GDM1 (cell line): ENCODE results near the gene AP3M1.

ENCODE experiments used
- DNase-seq: peaks from one replicate; lab custom pipeline; 2025; lab: John Stamatoyannopoulos, UW

AP3M1 gene

GRCh38 chr10:74114041-74114448 lies 36.6 kb downstream of the AP3M1 start:
- DNase-seq: no peak

DNA sequence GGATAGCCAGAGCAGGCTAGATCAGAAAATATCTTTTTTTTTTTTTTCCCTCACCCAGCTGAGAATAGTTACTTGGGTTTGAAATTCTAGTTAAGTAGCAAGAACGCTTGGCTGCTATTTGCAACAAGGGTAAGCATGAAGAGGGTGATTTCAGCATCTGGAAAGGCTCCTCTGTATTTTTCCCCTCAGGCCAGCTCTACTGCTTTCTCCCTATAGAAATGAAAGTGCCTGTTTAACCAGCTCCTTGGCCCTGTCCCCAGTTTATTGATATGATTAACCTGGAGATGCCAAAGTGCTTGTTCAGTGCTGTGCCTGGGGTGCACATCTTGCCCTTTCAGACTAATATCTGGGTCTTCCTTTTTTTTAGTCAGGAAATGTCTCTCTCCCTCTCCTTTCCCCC lies 37.1 kb downstream of the AP3M1 start:
- no peak for DNase-seq

GRCh38 chr10:74111799-74112198 lies 38.8 kb downstream of the AP3M1 start:
- no peak for DNase-seq

DNA sequence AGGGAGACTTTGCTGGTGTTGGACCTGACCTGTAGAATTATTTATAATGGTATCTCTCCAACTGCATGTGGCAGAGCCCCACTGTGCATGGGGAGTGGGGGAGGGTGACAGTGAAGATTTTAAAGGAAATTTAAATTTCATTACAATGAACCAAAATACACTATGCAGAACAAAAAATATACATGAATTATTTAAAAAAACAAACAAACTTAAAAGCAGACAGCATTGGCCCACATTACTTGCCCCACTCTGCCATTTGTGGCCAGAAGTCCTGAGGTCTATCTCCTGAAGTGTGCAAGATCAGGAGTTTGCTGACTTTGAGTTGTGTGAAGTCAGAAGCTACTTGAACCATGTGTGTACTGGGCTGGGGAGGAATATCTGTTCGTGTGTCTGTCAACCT lies 40.5 kb downstream of the AP3M1 start:
- DNase-seq: no peak

DNA sequence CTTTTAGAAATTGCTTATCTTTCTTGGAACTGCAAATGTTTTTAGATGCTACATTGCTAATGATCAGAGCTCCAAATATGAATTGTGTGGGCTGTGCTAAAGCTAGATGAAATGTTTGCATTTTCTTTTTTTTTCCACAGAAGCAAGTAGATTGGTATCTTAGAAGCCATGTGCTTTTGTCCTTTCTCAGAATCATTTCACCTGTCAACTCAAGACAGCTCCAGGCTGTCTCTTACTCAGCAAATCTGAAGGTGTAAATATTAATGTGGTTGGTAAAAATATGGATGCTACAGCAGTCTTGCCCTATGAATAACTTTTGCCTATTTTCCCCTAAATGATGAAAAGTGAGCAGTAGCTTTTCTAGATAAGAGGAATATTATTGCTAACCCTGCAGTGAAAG lies 41.2 kb downstream of the AP3M1 start:
- no peak for DNase-seq

- no peak for DNase-seq
These were observed 43.2 kb downstream of the AP3M1 start for GRCh38 chr10:74107391-74107790.

- no peak for DNase-seq
These were observed 45.6 kb downstream of the AP3M1 start for GRCh38 chr10:74104996-74105395.

DNA sequence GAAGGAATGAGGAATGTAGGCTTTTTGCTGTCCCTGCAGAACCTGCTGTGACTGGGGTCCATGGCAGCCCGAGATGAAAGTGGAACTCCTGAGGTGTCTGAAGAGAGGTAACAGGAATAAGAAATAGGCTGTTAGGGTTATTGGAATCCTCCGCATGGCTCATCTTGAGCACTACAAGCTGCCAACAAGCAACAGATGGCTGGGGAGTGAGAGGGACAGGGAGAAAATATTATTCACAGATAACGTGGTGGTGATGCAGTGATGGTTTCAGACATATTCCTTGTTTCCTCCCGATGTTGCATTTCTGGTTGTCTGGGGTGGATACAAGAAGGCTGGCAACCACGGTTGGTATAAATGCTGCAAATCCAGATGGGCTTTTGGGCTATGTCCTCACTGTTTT lies 46.1 kb downstream of the AP3M1 start:
- no peak for DNase-seq

GRCh38 chr10:74103560-74104258 lies 46.9 kb downstream of the AP3M1 start:
- DNase-seq: no peak

DNA sequence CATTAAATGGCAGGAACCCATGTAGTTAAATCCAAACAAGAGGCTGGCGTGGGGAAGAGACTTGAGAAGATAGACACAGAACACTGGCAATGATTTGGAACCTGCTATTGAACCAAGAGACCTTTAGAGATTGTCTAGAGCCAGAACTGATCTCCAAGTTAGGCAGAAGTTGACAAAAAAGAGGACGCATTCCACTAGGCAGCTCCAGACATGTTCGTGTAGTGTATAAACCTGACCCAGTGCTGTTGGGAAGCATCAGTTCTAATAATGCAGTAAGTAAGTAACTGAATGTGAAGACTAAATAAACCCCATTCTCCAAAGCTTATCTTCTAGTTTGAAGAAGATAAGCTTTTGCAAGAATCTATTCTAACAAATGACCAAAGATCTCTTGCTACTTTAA lies 50.8 kb downstream of the AP3M1 start:
- no peak for DNase-seq

DNA sequence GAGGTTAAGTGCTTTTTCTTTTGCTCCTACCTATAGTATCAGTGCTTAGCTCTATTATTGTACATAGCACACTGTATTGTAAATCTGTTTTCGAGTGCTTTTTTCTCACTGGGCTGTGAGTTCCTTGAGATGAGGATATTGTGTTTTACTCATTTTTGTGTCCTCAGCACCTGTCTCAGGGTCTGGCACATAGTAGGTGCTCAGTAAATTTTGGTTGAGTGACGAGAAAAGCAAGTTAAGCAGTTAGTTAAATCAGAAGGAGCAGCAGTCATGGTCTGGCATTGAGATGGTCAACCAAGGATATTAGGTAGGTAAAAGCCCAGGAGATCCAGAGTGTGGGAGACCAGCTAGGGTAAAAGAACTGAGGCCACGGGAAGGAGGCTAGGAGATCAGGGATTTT lies 51.2 kb downstream of the AP3M1 start:
- DNase-seq: no peak

DNA sequence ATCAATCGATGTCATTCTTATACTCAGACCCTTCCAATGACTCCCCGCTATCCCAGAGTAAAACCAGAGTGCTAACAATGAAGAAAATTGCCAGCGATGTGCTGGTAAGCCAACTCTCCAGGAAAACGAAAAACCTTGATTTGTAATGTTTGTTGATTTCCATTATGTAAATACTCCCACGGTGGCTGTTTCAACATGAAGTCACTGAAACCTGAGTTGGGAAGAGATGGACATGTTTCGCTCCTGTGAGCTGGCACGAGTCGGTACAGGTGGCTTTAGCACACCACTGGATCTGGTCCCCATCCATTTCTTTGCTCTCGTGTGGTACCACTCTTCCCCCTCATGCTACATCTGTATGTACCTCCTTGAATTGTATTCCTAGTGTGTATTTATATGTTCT lies 52.9 kb downstream of the AP3M1 start:
- DNase-seq: no peak

DNA sequence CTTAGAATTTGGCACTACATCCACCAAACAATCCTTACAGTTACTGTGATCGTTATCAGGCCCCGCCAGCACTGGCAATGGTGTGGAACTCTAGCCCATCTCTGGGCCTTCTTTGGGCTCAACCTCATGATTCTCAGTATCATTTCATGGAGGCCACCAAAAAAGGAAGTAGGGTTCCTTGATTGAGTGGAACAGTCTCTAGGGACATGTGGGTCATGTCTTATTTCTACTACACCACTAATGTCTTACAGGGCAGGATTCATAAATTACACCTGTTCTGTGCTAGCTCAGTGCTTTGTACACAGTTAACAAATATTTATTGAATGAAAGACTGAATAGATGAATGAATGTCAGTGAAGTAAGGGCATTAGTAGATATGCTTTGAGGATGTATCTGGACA lies 53.9 kb downstream of the AP3M1 start:
- no peak for DNase-seq

GRCh38 chr10:74094231-74094630 lies 56.4 kb downstream of the AP3M1 start:
- no peak for DNase-seq

- no peak for DNase-seq
These were observed 57.0 kb downstream of the AP3M1 start for GRCh38 chr10:74093530-74094164.

DNA sequence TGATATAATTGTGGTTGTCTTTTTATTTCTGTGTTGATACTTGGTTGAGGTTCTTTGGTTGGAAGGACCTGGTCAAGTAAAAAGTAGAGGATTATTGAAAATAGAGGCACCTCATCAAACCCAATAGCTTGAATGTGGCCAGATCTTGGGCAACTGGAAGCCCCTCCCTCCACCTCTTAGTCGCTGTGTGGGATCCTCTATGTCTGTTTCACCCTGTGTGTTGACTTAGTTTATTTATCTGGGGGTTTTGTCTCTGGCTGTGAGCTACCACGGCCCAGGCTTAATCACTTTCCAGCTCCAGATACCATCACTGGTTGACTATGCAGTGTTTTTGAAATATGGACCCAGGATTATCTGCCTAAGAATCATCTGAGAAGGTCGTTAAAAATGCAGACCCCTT lies 58.3 kb downstream of the AP3M1 start:
- DNase-seq: no peak

DNA sequence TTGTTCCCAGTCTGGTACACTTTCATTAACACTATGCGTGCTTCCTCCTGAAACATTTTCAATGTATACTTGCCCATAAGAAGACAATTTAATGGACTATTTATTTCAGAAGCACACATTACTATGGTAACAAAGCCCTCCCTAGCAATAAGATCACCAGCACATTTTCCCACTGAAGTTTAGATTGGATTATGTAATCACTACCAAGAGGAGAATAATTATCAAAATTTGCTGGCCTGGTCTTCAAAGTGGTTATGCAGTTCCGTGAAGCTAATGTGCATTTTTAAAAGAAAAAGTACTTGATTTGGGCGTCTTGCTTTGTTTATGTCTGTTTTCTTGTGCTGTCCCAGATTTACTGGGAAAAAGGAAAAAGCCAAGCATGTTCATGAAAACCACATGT lies 61.9 kb downstream of the AP3M1 start:
- DNase-seq: no peak

DNA sequence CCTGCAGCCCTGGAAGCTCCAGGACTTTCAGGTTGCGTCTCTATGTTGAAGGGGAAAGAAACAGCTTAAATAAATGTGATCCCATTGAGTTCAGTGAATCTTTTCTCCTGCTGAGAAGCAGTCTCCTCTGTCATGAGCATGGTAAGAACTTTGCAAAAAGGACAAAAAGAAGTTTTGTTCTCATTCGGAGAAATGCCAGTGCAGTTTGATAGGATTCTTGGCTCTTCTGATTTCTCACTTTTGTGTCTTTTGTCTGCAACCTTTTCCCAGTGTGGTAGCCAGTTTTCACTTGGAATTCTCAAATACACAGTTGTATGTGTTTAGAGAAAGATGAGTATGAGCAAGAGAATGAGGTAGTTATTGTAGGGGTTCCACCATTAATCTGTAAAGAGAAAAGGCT lies 64.3 kb downstream of the AP3M1 start:
- no peak for DNase-seq

DNA sequence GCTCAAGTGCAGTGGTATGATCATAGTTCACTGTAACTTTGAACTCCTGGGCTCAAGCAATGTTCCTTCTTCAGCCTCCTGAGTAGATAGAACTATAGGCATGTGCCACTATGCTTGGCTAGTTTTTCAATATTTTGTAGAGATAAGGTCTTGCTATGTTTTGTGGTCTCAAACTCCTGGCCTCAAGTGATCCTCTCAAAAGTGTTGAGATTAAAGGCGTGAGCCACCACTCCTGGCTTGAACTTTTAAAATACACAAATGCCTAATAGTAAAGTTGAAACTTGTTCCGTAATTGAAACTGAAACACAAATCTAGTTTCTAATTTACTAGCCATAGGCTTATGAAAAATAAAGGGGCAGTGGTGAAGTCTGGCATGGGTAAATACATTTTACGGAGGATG lies 65.7 kb downstream of the AP3M1 start:
- no peak for DNase-seq

DNA sequence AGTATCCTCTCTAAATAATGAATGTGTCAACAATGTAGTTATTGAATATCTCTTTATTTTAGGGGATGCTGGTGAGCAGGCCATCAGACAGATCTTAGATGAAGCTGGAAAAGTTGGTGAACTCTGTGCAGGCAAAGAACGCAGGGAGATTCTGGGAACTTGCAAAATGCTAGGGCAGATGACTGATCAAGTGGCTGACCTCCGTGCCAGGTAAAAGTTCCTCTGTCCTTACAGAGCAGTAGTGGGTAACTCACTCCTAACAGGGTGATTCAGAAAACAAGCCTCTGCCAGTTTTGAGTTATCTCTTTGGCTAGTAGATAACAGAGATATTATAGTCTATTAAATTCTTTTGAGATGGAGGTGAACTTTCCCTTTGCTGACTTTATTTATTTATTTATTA lies 67.3 kb downstream of the AP3M1 start:
- DNase-seq: no peak

DNA sequence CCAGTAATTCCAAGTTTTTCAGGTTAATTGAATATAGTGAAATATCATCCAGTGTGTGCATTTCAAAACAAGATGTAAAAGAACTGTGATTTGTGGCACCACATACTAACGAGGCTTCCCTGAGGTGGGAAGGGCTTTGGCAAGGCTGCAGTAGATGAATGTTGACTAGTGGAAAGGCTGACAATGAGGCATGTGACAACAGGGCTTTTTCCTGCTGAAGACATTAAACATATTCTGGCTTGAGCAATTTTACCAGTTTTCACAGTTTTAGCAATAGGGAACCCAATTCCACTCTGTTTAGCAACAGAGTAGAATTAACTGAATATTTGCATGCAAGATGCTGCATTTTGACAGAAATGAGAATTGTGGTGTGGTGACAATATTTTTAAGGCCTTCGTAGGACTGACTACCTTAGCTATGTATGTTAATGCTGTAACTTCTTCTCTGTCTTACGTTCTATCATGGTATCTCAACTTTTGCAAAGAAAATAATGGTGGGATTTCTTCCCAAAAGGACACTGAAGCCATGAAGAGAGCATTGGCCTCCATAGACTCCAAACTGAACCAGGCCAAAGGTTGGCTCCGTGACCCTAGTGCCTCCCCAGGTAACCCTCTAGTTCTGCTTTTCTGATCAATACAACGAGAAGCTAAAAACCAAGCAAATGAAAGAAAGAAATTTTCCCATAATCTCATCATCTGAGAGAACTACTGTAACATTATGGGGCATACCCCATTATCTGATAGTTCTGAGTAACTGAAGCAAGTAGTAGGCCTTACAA lies 68.5 kb downstream of the AP3M1 start:
- no peak for DNase-seq

GRCh38 chr10:74081192-74081803 lies 69.3 kb downstream of the AP3M1 start:
- no peak for DNase-seq
